Stimulated activated CD4-positive, alpha-beta T cell treated with anti-CD3 and anti-CD28 coated beads, Interleukin-4, amount 100 ng/mL, for 24 hours (primary cell): ENCODE data around the gene NLRC5.
"Not testable (repeated sequence)": the region's sequence is repeated elsewhere in the genome, so short reads cannot be mapped to it uniquely, and the experiment has no call there.

ENCODE experiments used
- DNase-seq: peaks from one replicate; pipeline ENCODE4 v3.0.0-alpha.2; 2020

Gene NLRC5

DNA sequence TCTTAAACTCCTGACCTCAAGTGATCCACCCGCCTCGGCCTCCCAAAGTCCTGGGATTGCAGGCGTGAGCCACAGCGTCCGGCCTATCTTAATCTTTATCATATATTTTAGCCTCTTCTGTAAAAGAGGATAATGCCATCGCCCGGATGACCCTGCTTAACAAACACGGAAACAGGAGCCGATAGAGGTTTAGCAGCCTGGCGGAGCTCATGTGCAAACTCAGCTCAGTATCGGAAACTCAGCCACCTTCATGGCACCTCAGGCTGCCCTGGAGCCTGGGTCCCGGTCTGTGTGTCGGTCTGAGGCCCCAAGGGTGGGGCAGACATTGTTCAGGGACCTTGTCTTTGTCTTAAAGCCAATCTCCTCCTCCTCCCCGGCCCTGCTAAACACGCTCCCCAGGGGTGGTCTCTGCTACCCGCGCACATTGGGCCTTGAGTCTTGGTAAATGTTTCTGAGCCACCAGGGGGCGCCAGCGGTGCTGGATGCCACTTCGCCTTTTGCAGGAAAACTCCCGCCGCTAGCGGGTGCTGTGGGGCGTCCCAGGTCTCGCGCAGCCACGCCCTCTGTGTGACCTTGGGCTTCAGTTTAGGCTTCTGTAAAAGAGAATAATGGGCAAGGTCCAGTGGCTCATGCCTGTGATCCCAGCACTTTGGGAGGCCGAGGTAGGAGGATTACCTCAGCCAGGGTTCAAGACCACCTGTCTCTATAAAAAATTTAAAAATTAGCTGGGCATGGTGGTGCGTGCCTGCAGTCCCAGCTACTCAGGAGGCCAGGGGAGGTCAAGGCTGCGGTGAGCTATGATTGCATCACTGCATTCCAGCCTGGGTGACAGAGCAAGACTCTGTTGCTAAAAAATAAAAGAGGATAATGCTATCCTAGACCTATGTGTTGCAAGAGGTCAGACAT lies 24.9 kb upstream of the NLRC5 start:
- DNase-seq = peak; percentile 98

DNA sequence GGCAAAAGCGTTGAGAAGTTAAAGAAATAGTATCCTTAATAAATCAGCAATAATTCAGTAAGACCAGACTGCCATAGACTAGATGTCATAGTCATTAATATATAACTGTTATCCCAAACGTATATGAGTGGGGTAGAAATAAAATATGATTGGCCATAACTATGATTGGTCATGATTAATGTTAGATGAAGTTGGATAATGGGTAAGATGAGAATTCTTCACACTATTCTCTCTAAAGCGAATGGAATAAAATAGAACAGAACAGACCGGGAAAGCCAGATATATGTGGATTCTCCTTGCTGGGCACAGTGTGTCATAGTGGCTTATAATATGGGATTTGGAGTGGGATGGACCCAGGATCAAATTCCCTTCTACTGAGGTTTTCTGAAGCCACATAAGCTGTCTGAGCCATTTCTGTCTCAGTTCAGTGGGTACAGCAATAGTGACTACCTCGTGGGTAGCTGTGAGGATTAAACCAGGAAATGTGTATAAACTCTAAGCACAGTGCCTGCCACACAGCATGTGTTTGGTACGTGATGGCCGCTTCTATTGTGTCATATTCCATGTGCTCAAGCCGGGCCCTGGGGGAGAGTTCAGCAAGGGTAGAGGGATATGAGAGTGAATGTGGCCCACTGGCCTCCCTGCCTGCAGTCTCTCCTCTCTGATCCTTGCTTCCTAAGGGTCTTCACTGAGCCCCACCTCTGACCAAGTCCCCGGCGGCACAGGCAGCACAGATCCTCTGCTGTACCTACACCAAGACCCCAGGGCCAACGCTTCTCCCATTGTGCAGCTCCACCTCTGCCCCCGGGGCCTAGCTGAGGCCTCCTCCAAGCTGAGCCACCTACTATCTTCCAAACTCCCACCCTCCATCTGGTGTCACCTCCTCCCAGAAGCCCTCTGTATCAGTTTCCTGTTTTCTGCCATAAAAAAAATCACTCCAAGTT lies 23.9 kb upstream of the NLRC5 start:
- DNase-seq = no peak

DNA sequence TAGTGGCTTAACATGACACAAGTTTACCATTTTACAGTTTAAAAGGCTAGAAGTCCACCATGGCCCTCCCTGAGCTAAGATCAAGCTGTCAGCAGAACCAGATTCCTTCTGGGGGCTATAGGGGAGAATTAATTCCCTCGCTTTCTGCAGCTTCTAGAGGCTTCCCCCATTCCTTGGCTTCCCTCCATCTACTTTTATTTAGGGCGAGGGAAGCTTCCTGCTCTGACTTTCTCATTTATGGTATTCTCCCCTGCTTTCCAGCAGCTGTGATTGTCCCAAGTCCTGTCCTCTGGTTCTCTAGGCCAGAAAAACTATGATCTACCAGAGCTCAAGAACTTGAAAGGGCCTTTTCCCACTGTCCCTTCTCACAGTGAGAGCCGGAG lies 23.3 kb upstream of the NLRC5 start:
- no peak for DNase-seq

DNA sequence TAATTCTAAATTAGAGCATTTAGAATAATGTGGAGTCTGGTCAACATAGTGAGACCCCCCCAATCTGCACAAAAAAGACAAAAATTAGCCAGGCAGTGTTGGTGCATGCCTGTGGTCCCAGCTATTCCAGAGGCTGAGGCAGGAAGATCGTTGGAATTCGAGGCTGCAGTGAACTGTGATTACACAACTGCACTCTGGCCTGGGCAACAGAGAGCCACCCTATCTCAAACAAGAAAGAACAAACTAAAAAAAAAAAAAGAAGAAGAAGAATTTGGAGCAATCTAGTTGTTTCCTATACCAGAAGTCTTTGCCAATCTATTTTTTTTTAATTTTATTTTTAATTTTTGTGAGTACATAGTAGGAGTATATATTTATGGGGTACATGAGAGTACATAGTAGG lies 21.6 kb upstream of the NLRC5 start:
- no peak for DNase-seq

DNA sequence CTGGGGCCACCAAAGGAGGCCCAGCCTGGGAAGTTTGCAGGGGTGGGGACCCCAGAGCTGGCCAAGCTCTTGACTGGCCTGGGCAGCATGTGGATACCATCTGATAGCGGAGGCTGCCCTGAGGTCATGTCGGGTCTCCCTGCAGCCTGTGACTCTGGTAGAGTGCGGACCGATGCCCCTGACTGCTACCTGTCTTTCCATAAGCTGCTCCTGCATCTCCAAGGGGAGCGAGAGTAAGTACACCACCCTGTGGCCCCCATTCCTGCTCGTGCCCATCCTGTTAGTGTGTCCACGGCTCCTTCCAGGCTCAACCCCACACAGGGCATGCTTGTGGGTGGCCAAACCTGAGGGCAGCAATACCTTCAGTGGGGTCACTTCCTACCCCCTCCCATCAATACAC lies 19.6 kb upstream of the NLRC5 start:
- DNase-seq = no peak

DNA sequence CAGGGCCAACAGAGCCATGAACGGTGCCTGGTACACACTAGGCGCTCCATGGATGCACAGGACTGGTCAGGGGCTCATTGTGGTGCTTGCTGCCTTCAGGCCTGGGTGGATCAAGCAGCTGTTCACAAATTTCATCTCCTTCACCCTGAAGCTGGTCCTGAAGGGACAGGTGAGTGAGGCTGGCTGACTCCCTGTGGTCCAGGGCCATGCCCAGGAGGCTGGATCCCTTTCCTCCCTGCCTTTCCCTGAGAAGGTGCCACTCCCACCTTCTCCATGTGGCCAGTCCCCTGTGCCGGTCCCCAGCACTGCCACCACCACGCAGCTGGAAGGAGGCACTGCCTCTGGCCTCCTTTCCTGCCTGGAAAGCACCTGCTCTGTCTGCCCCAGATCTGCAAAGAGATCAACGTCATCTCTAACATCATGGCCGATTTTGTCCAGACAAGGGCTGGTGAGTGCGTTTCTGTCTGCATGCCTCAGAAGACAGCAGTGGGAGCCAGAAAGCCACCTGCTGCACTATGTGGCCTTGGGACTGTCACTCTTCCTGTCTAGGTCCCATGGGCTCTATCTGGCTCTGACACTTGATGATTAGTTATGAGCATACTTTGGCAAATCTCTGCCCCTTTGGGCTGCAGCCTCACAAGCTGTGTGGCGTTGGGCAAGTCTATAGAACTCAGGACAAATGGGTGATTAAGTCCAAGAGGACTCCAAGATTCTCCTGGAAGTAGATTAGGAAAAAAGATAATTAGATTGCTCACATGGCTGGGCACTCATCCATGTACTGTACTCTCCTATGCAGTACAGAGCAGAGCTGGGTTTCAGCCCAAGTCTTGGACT lies 18.2 kb upstream of the NLRC5 start:
- no peak for DNase-seq

DNA sequence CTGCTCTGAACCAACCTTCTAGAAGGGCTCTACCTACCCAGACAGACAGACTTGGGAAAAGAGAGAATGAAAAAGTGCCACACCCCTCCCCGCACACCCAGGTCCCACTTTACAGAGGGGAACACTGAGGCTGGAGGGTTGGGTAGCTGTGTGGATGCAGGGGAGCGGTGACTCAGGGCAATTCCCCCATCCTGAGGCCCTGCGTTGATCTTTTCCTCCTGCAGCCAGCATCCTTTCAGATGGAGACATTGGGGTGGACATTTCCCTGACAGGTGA lies 17.7 kb upstream of the NLRC5 start:
- no peak for DNase-seq

DNA sequence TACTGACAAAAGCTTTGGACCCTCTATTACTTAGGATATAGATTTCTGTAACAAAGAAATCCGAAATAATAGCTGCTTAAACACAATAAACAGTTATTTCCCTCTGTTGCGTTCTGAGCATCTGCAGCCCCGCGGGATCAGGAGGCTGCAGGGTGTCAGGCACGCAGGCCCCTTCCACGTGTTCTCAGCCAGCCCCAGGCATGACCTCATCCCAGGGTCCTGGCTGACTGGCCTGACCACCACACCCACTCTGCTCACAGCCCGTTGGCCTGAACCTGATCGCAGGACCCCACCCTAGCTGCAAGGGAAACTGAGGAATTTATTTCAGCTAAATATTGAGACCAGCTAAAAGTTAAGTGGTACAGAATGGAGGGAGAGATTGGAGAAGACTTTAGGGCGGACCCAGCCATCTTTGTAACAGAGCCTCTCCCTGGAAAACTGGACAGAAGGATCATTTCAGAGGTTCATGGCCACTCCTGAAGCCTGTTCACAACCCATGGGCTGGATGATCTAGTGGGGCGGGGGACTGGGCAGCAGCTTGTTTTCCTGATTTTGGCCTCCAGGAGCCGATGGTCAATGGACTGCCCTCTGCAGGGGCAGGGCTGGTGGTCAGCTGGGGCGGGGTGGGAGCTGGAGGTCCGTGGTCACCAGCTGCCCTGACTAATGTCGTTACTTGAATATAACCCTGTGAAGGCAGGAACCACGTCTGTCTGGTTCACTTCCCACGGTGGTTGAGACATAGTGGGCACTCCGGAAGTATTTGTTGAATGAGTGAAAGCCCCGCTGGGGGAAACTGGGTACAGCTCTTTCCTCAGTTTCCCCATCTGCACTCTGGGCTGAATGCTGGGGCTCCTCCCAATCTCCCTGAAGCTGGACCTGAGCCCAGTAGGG lies 16.7 kb upstream of the NLRC5 start:
- DNase-seq = no peak

DNA sequence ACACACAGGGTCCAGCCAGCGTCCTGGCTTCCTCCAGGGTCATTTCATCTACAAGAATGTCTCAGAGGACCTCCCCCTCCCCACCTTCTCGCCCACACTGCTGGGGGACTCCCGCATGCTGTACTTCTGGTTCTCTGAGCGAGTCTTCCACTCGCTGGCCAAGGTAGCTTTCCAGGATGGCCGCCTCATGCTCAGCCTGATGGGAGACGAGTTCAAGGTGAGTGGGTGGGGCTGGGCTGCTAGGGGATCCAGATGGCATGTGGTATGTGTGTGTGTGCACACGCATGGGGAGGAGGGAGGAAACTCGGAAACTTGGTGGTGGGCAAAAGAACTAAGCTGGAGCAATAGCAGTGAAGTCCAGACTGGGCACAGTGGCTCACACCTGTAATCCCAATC lies 16.1 kb upstream of the NLRC5 start:
- DNase-seq = no peak

DNA sequence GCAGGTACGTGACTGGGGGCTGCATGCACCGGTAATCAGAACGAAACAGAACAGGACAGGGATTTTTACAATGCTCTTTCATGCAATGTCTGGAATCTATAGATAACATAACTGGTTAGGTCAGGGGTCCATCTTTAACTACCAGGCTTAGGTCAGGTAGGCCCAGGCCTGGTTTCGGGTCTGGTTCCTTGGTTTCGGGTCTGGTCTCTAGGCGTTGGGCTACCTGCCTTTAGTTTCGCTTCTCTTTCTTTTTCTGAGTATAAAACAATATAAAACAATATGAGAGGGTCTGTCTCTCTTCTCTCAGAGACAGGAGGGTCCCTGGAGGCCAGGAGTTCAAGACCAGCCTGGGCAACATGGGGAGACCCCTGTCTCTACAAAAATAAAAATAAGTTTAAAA lies 15.5 kb upstream of the NLRC5 start:
- DNase-seq = not testable (repeated sequence)

DNA sequence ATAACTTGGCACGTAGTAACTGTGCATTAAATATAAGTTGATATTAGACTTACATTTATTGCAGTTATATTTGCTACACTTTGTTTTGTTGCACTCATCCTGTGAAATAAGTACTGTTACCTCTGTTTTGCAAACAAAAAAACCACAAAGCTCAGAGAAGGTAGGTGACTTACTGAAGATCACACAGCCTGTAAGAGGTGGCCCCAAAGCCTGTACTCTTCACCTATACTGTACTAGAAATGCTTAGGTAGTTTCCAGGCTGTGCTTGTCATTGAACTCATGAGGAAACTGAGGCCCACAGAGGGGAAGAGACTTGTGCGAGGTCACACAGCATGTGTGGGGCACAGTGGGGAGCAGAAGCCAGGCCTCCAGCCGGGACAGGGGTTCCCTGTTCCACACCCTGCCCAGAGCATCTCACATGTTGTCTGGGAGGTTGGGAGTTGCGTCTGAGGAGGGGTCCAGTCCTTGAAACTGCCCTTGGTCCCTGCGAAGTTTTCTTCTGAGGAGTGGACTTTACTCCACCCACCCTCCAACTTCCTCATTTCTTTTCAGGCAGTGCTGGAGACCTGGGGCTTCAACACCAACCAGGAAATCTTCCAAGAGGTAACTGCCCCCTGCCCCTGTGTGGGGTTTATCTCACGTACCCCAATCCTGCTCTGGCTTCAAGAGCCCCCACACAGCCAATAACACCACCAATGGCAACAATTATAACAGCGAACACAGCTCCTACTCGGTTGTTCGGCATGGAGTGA lies 14.6 kb upstream of the NLRC5 start:
- no peak for DNase-seq

DNA sequence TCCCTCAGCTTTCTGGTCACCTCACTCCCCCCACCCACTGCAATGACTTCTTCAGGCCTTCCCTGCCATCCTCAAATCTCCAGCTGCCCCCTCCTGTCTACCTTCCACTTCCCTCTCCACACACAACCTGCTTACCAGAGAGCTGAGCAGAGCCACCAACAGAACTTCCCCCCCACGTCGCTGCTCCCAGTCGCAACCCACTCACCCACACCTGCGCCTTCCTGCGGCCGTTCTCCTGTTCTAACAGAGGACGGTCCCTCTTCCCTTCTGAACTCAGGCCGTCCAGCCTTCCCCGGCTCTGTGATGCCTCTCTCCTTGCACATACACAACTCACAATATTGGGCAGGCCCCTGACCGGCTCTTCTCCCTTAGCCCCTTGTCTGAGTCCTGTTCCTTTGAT lies 13.6 kb upstream of the NLRC5 start:
- DNase-seq = no peak

DNA sequence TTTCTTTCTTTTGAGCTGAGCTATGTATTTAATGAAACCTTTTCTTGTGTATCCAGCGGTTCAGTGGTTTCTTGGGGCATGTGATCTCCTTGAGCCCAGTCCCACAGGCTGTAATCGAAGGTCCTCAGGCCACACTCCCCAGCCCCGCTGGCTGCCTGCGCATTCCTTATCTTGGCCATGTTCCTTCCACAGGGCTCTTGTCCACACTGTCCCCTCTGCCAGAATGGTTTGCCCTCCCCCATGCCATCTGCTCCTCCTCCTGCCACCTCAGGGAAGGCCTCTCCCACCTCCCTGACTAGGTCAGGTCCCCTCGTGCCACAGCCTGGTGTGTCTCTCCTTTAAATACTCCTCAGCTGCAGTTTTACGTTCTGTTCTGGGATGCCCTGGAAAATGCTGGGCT lies 12.1 kb upstream of the NLRC5 start:
- DNase-seq = no peak

DNA sequence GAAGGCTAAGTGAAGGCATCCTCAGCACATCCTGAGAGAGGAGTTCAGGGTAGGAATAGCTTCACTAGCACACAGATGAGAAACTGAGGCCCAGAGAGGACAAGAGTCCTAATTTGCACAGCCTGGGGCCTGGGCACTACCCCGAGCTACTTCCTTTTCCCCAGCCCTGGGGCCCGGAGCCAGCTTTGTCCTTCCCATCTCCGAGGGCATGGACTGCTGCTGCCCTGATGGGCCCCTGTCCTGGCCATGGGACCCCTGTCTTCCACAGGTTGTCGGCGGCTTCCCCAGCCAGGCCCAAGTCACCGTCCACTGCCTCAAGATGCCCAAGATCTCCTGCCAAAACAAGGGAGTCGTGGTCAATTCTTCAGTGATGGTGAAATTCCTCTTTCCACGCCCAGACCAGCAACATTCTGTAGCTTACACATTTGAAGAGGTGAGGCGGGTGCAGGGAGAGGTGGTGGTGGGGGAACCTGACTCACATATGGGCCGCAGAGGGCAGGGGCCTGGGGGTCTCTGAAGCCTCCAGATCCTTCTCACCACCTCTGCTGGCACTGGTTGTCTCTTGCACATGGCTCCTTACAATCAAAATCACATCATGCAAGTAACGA lies 11.4 kb upstream of the NLRC5 start:
- DNase-seq = no peak

DNA sequence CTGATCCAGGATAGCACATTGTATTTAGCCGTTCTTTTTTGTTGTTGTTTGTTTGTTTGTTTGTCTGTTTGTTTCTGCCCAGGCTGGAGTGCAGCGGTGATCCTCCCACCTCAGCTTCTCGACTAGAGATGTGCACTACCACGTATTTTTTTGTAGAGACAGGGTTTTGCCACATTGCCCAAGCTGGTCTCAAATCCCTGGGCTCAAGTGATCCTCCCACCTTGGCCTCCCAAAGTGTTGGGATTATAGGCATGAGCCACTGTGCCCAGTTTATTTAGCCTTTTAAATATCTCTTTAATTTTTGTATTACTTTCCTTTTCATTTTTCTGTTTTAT lies 9.2 kb upstream of the NLRC5 start:
- no peak for DNase-seq

DNA sequence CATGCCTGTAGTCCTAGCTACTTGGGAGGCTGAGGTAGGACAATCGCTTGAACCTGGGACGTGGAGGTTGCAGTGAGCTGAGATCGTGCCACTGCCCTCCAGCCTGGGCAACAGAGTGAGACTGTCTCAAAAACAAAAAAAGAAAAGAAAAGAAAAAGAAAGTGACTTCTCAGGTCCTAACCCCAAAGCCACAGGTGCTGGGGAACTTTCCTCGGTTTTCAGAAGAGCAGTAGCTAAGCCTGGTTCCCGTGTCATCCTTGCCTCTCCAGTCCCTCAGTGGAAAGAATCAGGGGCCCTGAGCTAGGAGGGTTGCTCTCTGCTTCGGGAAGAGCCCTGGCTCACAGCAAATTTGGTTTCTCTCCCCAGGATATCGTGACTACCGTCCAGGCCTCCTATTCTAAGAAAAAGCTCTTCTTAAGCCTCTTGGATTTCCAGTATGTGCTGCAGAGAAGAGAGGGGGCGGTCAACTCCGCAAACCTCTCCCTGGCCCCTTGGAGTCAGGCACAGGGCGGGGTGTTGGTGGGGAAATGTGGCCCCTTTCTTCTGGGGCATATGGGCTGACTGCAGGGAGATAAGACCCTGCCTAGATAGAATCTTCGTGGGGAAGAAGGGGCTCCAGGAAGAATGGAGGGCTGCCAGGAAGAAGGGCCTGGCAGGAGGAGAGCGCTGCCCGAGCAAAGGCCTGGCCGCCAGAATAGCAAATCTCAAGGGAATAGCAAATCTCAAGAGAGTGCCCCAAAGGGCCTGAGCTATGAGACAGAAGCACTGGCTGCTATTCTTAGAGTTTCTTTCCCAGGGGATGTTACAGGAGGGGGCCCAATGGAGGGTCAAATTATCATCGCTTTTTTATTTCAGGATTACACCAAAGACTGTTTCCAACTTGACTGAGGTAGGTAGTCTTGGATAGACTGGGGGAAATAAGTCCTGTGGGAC lies 8.3 kb upstream of the NLRC5 start:
- DNase-seq = no peak

DNA sequence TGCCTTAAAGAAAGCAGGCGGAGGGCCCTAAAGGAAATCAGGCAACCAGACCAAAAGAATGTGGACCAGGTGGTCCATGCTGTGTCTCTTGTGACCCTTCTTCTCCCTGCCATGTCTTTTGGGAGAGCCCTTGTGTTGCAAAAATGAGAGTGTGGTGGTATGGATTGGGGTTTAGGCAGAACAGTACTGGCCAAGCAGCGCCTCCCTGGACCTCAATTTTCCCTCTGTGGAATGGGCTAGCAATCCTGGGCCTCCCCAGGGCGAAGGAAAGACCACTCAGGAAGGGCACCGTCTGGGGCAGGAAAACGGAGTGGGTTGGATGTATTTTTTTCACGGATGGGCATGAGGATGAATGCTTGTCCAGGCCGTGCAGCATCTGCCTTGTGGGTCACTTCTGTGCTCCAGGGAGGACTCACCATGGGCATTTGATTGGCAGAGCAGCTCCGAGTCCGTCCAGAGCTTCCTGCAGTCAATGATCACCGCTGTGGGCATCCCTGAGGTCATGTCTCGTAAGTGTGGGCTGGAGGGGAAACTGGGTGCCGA lies 7.6 kb upstream of the NLRC5 start:
- DNase-seq = no peak

DNA sequence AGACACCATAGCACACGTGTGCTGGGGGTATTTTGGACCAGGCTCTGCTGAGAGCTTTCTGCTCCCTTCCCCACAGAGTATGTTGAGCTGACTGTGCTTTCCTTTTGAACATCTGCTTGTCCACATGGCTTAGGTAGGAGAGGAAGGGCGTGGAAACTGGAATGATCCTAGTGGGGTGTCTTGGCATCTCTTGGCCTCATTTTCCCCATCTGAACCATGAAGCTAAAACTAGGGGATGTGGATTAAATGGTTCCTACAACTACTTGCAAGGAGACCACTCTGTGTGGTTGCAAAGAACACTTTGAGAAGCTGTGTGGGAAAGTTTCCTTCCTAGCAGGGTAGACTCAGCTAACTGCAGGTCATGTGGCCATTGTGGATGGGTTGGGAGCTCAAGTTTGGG lies 6.7 kb upstream of the NLRC5 start:
- no peak for DNase-seq

DNA sequence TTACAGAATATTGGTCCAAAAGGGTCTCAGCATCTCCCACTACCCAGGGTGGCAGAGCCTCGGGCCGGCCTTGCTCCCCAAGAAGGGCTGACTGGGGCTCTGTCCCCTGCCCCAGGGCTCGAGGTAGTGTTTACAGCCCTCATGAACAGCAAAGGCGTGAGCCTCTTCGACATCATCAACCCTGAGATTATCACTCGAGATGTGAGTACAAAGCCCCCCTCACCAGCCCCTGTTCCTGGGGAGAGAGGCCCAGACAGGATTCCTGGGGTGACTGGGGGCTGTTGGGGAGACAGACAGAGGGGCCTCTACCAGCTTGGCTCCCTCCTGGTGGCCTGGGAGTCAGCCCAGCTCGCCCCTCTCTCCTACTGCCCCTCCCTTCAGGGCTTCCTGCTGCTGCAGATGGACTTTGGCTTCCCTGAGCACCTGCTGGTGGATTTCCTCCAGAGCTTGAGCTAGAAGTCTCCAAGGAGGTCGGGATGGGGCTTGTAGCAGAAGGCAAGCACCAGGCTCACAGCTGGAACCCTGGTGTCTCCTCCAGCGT lies 6.1 kb upstream of the NLRC5 start:
- no peak for DNase-seq
